HEK293 (cell line): Measurements from ENCODE around the gene CYP21A2.

Experiments used
- CTCF ChIA-PET: fragments of 350-600 bp; formaldehyde crosslinking; extraction: SDS; loops from one replicate; lab custom pipeline; 2021; ENCODE audit warnings: antibody characterized with exemption; lab: Yijun Ruan, JAX
- POLR2A ChIA-PET: fragments of 300-600 bp; formaldehyde crosslinking; extraction: SDS; loops from one replicate; lab custom pipeline; 2020; ENCODE audit warnings: antibody characterized with exemption, inconsistent platforms; lab: Yijun Ruan, JAX
- H3K27ac ChIP-seq: fragments of 200-500 bp; sonication (Bioruptor generic); 2 replicates; pipeline ENCODE4 v1.5.1; 2014; ENCODE audit warnings: low read depth, low read length, control low read depth, inconsistent platforms; ENCODE audit errors: extremely low read depth
- H3K36me3 ChIP-seq, 2 experiments: fragments of 200-500 bp in 1 of 2; sonication (Bioruptor generic) in 1 of 2; 1 replicate in 1 of 2; 2 replicates in 1 of 2; pipeline ENCODE4 v1.5.1; 2014 to 2017; ENCODE audit warnings: inconsistent platforms in 2 of 2, low read length in 2 of 2; ENCODE audit not compliant: control insufficient read depth in 2 of 2, insufficient read depth in 1 of 2
- H3K4me1 ChIP-seq: fragments of 200-500 bp; sonication (Bioruptor generic); 2 replicates; pipeline ENCODE4 v1.5.1; 2014; ENCODE audit warnings: mild to moderate bottlenecking, low read length, inconsistent platforms; ENCODE audit not compliant: control insufficient read depth, insufficient read depth
- H3K4me3 ChIP-seq: 2 replicates; pipeline ENCODE4 v1.5.1; 2011; ENCODE audit warnings: low read depth, mild to moderate bottlenecking, control low read depth, low read length, moderate library complexity
- H3K9me3 ChIP-seq: fragments of 200-500 bp; sonication (Bioruptor generic); 2 replicates; pipeline ENCODE4 v1.5.1; 2014; ENCODE audit warnings: low read depth, low read length, inconsistent platforms; ENCODE audit not compliant: control insufficient read depth, insufficient read depth
- KLF9 ChIP-seq: fragments of 450-650 bp; formaldehyde crosslinking; IDR thresholded peaks from 2 replicates; pipeline ENCODE4 v1.5.1; 2016; ENCODE audit warnings: missing biosample characterization, missing genetic modification characterization, low read depth
- MZF1 ChIP-seq: fragments of 450-650 bp; formaldehyde crosslinking; IDR thresholded peaks from 2 replicates; pipeline ENCODE4 v1.5.1; 2017; ENCODE audit warnings: missing biosample characterization, missing genetic modification characterization, borderline replicate concordance
- PRDM1 ChIP-seq: fragments of 450-650 bp; formaldehyde crosslinking; IDR thresholded peaks from 2 replicates; pipeline ENCODE4; 2016; ENCODE audit warnings: missing biosample characterization, missing genetic modification characterization
- PRDM6 ChIP-seq: fragments of 450-650 bp; formaldehyde crosslinking; IDR thresholded peaks from 2 replicates; pipeline ENCODE4 v1.5.1; 2017; ENCODE audit warnings: missing biosample characterization, missing genetic modification characterization
- ZNF423 ChIP-seq: fragments of 450-650 bp; formaldehyde crosslinking; IDR thresholded peaks from 2 replicates; pipeline ENCODE4 v1.5.1; 2016; ENCODE audit warnings: missing biosample characterization, missing genetic modification characterization
- ZNF629 ChIP-seq: fragments of 450-650 bp; formaldehyde crosslinking; IDR thresholded peaks from 2 replicates; pipeline ENCODE4 v1.5.1; 2017; ENCODE audit warnings: missing biosample characterization, missing genetic modification characterization
- ZNF654 ChIP-seq: fragments of 450-650 bp; formaldehyde crosslinking; IDR thresholded peaks from 2 replicates; pipeline ENCODE4 v1.5.1; 2016; ENCODE audit warnings: low read depth, missing biosample characterization, missing genetic modification characterization
- ZNF660 ChIP-seq: fragments of 450-650 bp; IDR thresholded peaks from 2 replicates; pipeline ENCODE4 v1.5.1; 2018; ENCODE audit warnings: missing biosample characterization, mild to moderate bottlenecking, missing genetic modification characterization
- ZNF747 ChIP-seq: fragments of 450-650 bp; formaldehyde crosslinking; IDR thresholded peaks from 2 replicates; pipeline ENCODE4 v1.5.1; 2016; ENCODE audit warnings: missing biosample characterization, missing genetic modification characterization
- TF ChIP-seq, protein P1 (sequence below): fragments of 450-650 bp; formaldehyde crosslinking; IDR thresholded peaks from 2 replicates; pipeline ENCODE4 v1.5.1; 2016; ENCODE audit warnings: missing biosample characterization, missing genetic modification characterization
- TF ChIP-seq, protein P2 (sequence below): fragments of 450-650 bp; formaldehyde crosslinking; IDR thresholded peaks from 2 replicates; pipeline ENCODE4 v1.5.1; 2017; ENCODE audit warnings: missing biosample characterization, mild to moderate bottlenecking, missing genetic modification characterization, moderate library complexity
- TF ChIP-seq, protein P3 (sequence below): fragments of 450-650 bp; IDR thresholded peaks from 2 replicates; pipeline ENCODE4 v1.5.1; 2018; ENCODE audit warnings: missing biosample characterization, missing genetic modification characterization

CYP21A2 gene

DNA sequence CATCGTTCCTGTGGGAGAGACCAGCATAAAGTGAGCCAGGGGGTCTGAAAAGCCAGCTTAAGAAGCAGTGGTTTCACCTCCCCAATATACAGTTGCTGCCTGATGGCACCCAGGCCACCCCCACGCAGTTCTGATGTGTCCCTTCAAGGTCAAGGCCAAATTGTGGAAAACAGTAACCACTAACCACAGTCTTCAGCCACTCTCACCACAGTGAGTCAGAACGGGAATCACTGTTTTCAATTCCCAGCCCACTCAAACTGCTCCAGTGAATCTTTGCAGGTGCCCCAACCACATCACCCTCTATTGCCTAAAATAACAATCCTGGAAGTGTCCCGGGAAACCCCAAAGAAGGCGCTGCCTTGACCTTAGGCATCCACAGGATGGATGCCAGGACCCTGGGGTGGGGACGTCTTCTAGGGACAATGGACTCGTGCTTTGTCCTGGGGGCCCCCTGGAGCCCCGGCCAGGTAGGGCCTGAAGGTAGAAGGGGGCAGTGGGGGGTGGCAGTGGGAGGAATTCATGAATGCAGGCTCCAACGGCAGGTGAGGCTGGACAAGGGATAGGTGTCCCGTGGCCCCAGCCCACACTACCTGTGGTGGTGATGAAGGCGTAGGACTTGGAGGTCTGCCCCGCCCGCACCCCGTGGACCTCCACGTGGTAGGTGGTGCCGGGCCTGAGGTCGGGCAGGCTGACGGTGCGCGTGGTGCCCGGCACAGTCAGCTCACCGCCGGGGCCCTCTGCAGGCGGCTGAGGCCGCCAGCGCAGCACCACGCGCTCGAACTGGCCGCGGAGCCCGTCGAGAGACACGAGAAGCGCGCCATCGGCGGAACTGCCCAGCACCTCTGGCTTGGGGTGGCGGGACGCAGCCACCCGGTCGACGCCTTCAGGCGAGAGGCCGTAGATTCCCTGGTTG lies 48.7 kb downstream of the CYP21A2 start:
- Histone ChIP-seq H3K36me3 (no peaks in the 10 kb centered on the region), H3K27ac (no peak overlapping the region), H3K9me3 (no peaks in the 10 kb centered on the region), H3K4me1 (no peaks in the 10 kb centered on the region), H3K4me3 (no peak overlapping the region)
- CTCF ChIA-PET = interaction anchor here (0.7 kb wide), 1 partner anchor 8 kb away, joined by 3 read pairs; no protein-coding TSS in a partner anchor
- POLR2A ChIA-PET = no interaction called here
- TF ChIP-seq PRDM6 (no peak), ZNF423 (no peak), KLF9 (tag by site-specific recombination) (no peak)
- TF ChIP-seq, protein P1, sequence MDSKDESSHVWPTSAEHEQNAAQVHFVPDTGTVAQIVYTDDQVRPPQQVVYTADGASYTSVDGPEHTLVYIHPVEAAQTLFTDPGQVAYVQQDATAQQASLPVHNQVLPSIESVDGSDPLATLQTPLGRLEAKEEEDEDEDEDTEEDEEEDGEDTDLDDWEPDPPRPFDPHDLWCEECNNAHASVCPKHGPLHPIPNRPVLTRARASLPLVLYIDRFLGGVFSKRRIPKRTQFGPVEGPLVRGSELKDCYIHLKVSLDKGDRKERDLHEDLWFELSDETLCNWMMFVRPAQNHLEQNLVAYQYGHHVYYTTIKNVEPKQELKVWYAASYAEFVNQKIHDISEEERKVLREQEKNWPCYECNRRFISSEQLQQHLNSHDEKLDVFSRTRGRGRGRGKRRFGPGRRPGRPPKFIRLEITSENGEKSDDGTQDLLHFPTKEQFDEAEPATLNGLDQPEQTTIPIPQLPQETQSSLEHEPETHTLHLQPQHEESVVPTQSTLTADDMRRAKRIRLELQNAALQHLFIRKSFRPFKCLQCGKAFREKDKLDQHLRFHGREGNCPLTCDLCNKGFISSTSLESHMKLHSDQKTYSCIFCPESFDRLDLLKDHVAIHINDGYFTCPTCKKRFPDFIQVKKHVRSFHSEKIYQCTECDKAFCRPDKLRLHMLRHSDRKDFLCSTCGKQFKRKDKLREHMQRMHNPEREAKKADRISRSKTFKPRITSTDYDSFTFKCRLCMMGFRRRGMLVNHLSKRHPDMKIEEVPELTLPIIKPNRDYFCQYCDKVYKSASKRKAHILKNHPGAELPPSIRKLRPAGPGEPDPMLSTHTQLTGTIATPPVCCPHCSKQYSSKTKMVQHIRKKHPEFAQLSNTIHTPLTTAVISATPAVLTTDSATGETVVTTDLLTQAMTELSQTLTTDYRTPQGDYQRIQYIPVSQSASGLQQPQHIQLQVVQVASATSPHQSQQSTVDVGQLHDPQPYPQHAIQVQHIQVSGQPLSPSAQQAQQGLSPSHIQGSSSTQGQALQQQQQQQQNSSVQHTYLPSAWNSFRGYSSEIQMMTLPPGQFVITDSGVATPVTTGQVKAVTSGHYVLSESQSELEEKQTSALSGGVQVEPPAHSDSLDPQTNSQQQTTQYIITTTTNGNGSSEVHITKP = peak; percentile 40; the same call in 1 of the 2 replicates

DNA sequence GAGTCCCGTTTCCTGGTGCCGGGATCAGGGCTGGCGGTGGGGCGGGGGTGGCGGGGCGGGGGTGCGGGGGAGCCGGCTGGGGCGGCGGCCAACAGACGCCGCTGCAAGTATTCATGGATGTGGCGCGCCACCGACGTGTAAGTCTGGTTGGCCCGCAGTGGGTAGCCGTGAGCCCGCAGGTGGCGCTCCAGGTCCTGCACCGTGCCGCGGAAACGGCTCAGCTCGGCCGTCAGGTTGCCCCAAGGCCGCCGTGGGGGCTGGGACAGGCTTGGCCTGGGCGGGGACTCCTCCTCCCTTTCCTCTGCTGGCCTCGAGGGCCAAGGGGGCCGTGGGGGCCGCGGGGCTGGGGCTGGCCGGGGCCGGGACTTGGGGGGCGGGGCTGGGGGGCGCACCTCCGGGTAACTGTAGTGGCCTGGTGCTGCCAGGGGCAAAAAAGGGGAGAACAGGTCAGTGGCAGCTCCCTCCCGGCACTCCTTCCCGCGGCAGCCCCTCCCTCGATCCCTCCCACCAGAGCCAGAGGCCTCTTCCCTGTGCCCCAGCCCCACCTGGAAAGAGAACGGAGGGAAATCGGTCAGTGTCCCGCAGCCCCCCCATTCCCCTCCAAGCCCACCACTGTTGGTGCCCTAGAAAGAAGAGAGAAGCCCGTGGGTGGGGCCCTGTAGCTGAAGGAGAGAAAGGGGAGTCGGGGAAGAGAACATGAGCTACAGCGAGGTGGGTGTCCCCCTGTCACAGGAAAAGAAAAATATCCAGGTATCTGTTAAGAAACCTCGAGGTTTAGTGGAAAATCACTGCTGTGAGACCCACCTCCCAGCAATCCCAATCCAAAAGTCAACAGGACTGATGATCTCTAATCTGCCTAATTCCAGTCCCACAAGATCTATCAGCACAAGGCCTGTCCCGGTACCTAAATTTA lies 49.6 kb downstream of the CYP21A2 start:
- H3K4me3 ChIP-seq = no peak overlapping the region
- no peaks in the 10 kb centered on the region for H3K9me3 ChIP-seq
- peaks cover 2% of the 10 kb centered on the region for H3K4me1 ChIP-seq
- TF ChIP-seq ZNF629 (tag by site-specific recombination) (no peak), ZNF660 (tag by site-specific recombination) (no peak), MZF1 (tag by site-specific recombination) (no peak), ZNF654 (tag by site-specific recombination) (peak; percentile 19; the same call in 1 of the 2 replicates), ZNF747 (tag by site-specific recombination) (no peak), PRDM1 (no peak)
- TF ChIP-seq, protein P2, sequence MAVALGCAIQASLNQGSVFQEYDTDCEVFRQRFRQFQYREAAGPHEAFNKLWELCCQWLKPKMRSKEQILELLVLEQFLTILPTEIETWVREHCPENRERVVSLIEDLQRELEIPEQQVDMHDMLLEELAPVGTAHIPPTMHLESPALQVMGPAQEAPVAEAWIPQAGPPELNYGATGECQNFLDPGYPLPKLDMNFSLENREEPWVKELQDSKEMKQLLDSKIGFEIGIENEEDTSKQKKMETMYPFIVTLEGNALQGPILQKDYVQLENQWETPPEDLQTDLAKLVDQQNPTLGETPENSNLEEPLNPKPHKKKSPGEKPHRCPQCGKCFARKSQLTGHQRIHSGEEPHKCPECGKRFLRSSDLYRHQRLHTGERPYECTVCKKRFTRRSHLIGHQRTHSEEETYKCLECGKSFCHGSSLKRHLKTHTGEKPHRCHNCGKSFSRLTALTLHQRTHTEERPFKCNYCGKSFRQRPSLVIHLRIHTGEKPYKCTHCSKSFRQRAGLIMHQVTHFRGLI (tag by site-specific recombination) = peak; percentile 32; the same call in 1 of the 2 replicates
- TF ChIP-seq, protein P3, sequence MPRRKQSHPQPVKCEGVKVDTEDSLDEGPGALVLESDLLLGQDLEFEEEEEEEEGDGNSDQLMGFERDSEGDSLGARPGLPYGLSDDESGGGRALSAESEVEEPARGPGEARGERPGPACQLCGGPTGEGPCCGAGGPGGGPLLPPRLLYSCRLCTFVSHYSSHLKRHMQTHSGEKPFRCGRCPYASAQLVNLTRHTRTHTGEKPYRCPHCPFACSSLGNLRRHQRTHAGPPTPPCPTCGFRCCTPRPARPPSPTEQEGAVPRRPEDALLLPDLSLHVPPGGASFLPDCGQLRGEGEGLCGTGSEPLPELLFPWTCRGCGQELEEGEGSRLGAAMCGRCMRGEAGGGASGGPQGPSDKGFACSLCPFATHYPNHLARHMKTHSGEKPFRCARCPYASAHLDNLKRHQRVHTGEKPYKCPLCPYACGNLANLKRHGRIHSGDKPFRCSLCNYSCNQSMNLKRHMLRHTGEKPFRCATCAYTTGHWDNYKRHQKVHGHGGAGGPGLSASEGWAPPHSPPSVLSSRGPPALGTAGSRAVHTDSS (tag by site-specific recombination) = no peak
- CTCF ChIA-PET = interaction anchor here (0.7 to 1.1 kb wide), 3 partner anchors 9 to 542 kb away, joined by 3 read pairs; partner anchors contain the start of gene ATP6V1G2
- H3K27ac ChIP-seq = no peak overlapping the region
- POLR2A ChIA-PET = interaction anchor here (0.5 kb wide), 1 partner anchor 159 kb away, joined by 3 read pairs; no protein-coding TSS in a partner anchor
- H3K36me3 ChIP-seq = no peaks in the 10 kb centered on the region
